Bronchial smooth muscle cell (primary cell): ENCODE data around the gene DYNLT1. TPM values are rescaled to one million over a fixed set of nuclear protein-coding genes. Genes with fewer than 3 reads are reported as not detected.

Experiments used
- total RNA-seq: library from RNA; depleted of rRNA; stranded (reverse); fragments of >200 nt; gene quantifications from 2 replicates; pipeline ENCODE4 v1.2.1, GENCODE V29; 2014

The DYNLT1 gene
- total RNA-seq, result 157 and 165 TPM in 2 replicates

DNA sequence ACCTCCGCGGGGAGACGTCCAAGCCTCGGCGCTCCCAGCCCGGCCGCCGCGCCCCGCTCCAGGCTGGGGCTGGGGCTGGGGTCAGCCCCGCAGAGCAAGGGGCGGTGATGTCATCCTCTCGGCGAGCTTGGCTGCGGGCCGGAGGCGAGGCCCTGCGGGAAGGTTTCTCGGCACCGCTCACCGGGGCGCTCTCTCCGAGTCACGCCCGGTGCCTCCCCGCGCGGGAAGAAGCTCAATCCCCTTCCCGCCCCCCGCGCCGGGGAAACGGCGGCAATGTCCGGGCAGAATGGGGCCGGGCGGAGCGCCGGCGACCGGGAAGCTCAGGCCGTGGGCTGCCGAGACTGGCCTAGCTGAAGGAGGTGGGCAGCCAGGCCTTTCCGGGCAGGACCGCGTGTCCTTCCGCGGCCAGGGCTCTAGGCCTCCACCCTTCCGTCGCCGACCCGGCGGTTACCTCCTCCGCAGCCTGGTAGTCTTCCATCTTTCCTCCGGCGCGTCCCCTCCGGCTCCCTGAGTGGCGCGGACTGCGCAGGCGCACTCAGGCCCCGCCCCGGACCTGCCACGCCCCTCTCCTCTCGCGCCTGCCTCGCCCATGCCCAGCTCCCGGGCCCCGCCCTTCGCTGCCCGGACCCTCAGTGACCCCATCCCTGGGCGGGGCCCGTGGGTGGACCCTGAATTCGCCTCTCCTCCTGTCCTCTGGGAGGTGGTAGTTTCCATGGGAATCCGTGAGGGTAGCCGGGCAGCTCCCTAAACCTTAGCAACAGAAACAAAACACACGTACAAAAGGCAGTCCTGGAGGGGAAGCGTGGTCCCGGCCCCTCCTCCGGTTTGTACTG lies at the start of gene DYNLT1:
Gene DYNLT1, minus strand, starts transcription at position 513 of the 833 bp plus-strand sequence. Its CDS starts 35 bp downstream, at position 478.

DNA sequence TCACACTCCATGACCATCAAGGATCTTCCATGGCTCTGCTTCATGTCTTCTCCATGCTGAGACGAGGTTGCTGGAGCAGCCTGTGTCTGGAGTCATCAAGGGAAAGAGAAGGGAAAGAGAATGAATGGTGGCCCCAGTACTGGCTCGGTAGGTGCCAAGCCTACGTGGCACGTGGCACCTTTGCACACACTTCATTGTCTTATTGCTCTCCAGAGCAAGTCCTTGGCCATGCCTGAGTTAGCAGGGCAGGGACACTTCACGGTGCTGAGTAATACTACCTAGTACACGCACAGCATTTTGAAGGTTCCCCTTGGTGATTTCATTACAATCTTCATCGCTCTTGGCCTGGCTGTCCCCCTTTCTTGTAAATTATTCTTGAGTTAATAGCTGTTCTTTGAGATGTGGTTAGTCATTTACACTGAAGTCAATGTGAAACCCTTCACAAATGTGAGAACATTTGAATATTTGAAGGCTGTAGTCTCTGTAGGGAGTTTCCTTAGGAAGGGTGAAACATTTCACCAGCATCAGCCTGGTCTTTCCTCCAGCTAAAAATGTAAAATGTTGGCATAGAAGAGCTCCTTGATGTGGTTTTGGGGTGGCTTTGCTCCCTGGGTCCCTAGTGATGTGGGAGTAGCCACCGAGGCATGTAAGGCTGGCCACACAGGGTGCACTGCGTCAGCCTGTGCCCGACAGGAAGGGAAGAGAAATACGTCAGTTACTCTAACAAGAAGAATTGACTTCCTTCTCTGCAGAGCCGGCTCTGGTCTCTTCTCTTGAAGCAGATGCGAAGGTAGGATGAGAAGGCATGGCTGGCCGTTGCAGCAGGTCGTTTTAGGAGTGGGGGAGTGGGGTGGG lies 5.0 kb upstream of the DYNLT1 start, which contains the start of gene SYTL3:
Gene SYTL3, plus strand, starts transcription at position 766 of the 855 bp plus-strand sequence. CDS start 13,215 bp downstream, outside the sequence.

Other genes starting within 250 kb of the DYNLT1 start
- gene TMEM181, start 84.7 kb downstream of the DYNLT1 start, total RNA-seq, result 28.9 and 34.0 TPM in 2 replicates
- gene SYTL3, start 5.3 kb upstream of the DYNLT1 start, total RNA-seq, result 9.5 and 10.6 TPM in 2 replicates
- 65.1 and 98.7 TPM in 2 replicates for gene EZR, start 174.6 kb upstream of the DYNLT1 start, total RNA-seq